DLD1 (cell line): ENCODE measurements around the gene MYH3.

ENCODE experiments used
- in situ Hi-C: cut with HindIII; loops from 2 replicates; pipeline ENCODE4 v1.10.0; 2017; ENCODE audit warnings: low sequenced_read_pairs

MYH3 gene

DNA sequence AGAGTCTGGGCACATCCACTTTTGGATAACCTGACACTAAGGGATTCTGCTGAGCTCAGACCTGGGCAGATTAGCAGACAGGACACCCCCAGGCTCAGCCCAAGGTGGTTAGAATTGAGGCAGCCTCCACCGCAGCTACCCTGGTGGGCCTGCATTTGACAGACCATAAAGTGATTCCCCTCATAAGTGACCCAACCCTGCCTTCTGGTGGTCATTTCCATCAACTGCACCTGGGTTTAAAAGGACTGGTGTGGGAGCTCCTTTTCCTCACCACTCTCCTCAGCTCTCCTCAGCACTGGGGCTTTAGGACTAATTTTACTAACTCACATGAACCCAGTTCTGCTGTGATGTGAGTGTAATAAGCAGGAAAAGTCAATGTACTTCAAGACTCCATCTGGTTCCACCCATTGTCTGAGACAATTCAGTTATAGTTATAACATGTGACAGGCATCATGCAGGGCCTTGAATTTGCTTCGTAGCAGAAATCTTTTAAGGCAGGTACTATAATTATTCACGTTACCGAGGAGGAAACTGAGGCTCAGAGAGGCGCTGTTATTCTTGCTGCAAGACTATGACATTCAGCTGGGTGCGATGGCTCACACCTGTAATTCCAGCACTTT, 42.5 kb downstream of the MYH3 start:
- in situ Hi-C loops = no loop called here

DNA sequence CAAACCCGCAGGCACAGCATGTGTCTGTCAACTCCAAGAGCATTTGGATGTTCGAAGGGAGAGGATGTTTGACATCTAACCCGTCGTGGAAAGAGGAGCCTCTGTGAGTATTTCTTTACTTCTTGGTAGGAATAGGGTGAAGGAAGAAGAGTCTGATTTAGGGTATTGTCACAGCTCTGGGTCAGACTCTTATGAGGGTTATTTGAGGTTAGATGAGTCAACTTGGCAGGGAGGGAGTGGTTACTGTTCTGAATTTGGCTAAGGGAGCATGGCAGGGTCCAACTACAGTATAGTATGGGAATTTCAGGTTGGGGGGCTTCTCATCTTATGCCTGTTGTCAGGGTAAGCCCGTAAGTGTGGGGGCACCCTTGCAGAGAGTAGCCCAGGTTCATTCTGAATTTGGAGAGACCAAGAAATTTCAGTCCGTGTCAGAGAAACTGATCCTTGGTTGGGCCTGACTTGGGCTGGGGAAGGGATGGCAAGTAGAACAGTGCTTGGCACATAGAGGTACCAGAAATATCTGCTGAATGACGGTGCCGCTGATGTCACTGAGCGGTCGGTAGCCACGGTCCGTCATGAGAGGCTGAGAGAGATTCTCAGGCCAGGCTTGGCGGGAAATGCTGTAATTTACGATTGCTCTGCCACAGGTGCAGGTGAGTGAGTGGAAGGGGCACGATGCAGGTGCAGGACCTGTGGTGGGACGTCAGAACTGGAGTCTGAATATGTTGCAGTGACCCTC, 43.2 kb downstream of the MYH3 start:
- in situ Hi-C loops = no loop called here

DNA sequence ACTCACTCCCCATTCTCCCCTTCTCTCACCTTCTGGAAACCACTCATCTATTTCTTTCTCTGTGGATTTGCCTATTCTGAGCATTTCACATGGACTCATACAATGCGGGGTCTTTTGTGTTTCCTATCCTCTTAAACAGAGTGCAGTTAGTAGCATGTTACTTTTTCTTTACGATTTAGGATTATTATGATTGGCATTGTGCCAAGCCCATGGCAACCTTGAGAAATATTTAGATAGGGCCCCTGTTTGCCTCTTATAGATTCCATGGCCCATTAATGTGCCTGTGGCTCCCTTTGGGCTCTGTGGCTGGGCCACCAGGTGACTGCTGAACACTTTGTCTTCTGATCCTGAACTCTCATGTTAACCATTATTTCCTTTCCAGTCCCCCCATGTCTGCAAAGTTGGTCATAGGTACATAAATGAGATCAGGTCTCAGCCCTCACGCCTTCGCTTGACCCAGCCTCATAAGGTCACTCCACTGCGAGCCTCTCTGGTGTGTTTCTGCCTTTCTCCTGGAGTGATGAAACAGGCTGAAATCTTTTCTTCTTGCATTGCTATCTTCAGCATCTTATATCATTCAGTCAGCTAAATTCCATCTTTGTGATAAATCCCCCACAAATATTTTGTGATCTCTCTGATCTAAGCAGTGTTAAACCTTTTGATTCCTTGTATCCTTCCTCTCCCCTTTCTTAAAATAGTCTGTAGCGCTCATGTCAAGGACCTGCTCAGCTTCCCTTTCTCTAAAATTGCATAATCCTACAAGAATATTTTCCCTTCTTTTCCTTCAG, 44.0 kb downstream of the MYH3 start:
- in situ Hi-C loops = no loop called here

GRCh38 chr17:10610884-10611283, 46.2 kb downstream of the MYH3 start:
- in situ Hi-C loops = no loop called here

- in situ Hi-C loops = no loop called here
These were observed 48.9 kb downstream of the MYH3 start for GRCh38 chr17:10608244-10608643.

- in situ Hi-C loops = no loop called here
These were observed 51.0 kb downstream of the MYH3 start for GRCh38 chr17:10606110-10606509.

DNA sequence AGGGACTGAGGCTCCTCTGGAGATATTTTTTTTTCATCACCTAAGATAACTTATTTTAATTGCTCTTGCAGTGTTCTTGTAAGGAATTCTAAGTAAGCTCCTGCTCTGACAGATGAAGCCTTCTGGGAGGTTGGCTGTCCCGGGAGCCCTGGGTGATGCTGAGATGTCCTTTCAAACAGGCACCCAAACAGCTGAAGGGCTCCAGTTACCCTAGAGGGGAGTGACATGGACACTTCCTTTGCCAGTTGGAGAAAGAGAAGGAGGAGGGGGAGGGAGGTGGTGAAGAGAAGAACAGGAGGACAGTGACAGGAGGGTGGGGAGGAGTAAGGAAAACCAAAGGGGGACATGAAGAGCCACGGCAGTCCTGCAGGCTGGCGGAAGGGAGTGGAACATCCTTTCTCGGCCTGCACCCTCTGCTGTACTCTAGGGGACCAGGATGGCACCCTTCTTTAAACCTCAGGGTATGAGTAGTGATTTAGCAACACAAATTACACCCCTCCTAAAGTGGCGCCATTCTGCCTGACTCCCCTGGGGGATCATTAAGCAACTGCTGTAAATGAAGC, 51.8 kb downstream of the MYH3 start:
- in situ Hi-C loops = no loop called here

DNA sequence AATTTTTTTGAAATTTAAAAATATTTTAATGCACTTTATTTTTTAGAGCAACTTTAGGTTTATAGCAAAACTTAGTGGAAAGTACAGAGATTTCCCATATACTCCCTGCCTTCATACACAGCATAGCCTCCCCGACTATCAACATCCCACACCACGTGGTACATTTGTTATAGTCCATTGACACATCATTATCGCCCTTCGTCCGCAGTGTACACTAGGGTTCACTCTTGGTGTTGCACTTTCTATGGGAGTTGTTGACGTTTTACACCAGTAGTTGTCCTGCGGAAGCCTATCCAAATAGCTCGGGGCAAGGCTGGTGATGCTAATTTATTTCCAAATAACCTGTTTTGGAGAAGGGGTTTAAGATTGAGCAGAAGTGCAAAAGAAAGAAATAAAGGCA, 52.6 kb downstream of the MYH3 start:
- in situ Hi-C loops = no loop called here

GRCh38 chr17:10603931-10604330, 53.2 kb downstream of the MYH3 start:
- in situ Hi-C loops = no loop called here

DNA sequence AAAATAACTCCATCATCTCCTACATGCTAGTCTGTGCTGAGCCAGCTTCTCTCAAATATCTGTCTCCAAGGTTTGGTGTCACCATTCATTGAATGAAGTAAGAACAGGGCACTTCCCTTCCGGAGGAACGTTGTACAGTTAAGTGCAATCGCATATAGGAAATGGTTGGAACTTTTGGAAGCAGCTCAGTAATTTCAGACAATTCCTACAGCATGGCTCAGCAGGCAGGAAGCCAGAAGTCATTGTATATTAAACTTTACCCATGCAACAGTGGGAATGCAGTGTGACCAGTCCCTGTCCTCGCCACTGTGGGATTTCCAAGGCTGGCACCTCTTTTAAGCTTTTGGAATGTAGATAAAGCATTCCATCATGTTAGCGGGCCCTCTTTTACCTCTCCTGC, 56.5 kb downstream of the MYH3 start:
- in situ Hi-C loops = no loop called here

DNA sequence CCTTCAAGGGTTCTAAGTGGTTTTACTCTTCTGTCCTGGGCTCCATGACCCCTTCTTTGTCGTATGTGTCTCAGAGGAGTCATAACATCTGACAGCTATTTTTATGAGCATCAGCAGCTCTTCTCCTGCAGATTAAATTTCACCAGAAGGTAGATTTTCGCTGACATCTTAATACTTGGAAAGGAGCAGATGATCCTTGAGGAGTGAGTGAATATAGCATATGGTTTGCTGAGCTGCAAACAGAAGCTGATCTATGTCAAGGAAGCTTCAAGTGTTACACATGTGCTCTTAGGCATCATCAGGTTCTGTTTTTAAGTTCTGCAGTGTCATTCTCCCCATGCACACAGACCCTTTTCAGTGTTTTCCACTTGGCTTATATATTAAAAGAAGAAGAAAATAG, 58.5 kb downstream of the MYH3 start:
- in situ Hi-C loops = loop anchor here (25.0 kb wide), 1 partner anchor 261 kb away; no protein-coding TSS in a partner anchor

DNA sequence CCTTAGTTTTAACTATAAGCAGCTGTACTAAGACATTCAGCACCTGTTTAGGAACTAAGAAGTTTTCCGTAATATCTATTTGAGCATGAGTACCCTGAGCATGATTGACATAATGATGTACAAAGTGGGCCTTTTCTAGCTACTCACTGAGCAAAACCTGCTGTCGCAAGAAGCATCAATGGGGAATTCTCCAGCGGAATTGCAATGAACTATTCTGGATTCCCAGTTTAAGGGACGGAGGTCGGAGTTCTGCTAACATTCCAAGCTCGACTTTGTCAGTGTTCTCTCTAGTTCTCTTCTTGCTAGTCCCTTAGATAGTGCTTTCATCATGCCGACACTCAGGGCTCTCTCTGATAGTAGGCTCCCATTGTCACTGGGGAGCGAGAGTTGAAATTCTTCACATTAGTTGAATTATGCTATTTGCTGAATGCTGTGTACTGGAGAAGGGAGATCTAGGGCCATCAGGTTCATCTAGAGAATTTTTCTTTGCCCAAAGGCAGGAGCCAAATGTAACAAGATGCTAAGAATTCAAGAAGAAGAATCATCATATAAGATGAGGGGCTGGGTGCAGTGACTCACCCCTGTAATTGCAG, 67.5 kb downstream of the MYH3 start:
- in situ Hi-C loops = loop anchor here (25.0 kb wide), 1 partner anchor 252 kb away; no protein-coding TSS in a partner anchor

DNA sequence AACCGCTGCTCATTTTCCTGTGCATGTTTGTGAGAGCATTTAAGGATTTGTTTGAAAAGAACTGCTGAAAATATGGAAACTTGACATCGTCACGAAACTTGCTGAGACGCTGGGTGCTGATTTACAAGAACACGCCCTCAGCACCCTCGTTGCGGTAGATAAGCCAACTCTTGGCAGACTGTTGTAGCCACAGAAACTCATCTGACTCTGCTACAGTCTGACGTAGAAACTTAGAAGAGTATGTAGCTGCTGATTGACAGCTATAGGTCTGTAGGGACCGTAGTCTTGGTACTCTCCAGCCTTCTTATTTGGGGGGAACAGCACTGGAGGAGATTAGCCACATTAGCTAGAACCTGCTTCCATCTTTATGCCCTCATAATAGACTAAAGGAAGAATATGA, 71.6 kb downstream of the MYH3 start:
- in situ Hi-C loops = loop anchor here (25.0 kb wide), 1 partner anchor 248 kb away; no protein-coding TSS in a partner anchor

GRCh38 chr17:10583834-10584233, 73.3 kb downstream of the MYH3 start:
- in situ Hi-C loops = loop anchor here (25.0 kb wide), 1 partner anchor 247 kb away; no protein-coding TSS in a partner anchor

GRCh38 chr17:10579270-10579669, 77.8 kb downstream of the MYH3 start:
- in situ Hi-C loops = loop anchor here (25.0 kb wide), 1 partner anchor 242 kb away; no protein-coding TSS in a partner anchor
